Measurements from ENCODE around the gene CA6. TPM values are rescaled to one million over a fixed set of nuclear protein-coding genes. Genes with fewer than 3 reads are reported as not detected.

Gene CA6
- polyA plus RNA-seq, 2 donors, result 0.06 TPM; not detected in 1

DNA sequence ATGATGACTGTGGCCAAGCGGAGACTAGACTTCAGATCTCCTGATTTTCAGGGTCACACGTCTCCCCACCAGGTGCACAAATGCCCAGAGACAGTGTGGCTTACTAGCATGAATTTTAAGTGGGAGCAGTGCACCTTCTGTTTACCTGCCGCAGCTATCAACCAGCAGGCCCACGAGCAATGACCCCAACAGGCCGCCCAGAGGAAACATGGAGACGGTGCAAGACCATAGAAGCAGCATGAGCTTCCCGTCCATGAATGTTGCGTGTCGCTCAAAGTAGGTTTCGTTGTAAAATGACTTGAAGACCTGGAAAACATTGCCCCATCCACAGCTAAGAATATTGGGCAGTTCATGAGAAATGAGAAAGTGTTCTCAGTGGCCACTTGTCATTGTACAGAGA lies 77.1 kb downstream of the CA6 start:
- H3K4me3 ChIP-seq (ENCODE audit: low read depth in 1 of 2, low read length in 2 of 2), result no peak overlapping the region
- no peaks in the 10 kb centered on the region for H3K4me1 ChIP-seq (ENCODE audit: control insufficient read depth in 2 of 2, insufficient read depth in 2 of 2, low read length in 1 of 2)
- 85 to 95% methylated on average over 10 of the region's 10 CpGs for WGBS, 2 donors
- H3K9me3 ChIP-seq (ENCODE audit: control insufficient read depth in 2 of 2, insufficient read depth in 1 of 2, low read depth in 1 of 2, low read length in 1 of 2), result no peaks in the 10 kb centered on the region
- H3K36me3 ChIP-seq (ENCODE audit: control insufficient read depth in 2 of 2, insufficient read depth in 2 of 2, low read length in 1 of 2), result no peaks in the 10 kb centered on the region
- H3K27me3 ChIP-seq (ENCODE audit: control insufficient read depth in 1 of 2, insufficient read depth in 2 of 2, low read length in 2 of 2), result no peaks in the 10 kb centered on the region
- no peak overlapping the region for H3K27ac ChIP-seq (ENCODE audit: low read depth in 2 of 2, low read length in 1 of 2)

Other genes starting within 250 kb of the CA6 start
- 10 to 100 TPM; 14.0 to 24.4 TPM for gene RERE, start 128.2 kb upstream of the CA6 start, polyA plus RNA-seq
- gene ENO1, start 67.2 kb upstream of the CA6 start, polyA plus RNA-seq, result 1,000 to 10,000 TPM in 1 of 2 donors, 100 to 1,000 TPM in 1; 403 to 1,101 TPM
- not detected for gene SLC2A7, start 80.6 kb downstream of the CA6 start, polyA plus RNA-seq
- 1 to 10 TPM; 3.5 to 3.6 TPM for gene SLC2A5, start 123.8 kb downstream of the CA6 start, polyA plus RNA-seq
- 10 to 100 TPM; 15.7 to 15.9 TPM for gene GPR157, start 183.2 kb downstream of the CA6 start, polyA plus RNA-seq